T-helper 17 cell (primary cell): ENCODE data around the gene LCLAT1. TPM values are rescaled to one million over a fixed set of nuclear protein-coding genes. Genes with fewer than 3 reads are reported as not detected.
"Not testable (repeated sequence)": the region's sequence is repeated elsewhere in the genome, so short reads cannot be mapped to it uniquely, and the experiment has no call there.

Experiments used
- ATAC-seq: fragments of 150-1000 bp; cut with Tn5 transposase; 2 replicates; pipeline ENCODE4 v1.10.0; 2021; ENCODE audit warnings: mild to moderate bottlenecking, moderate library complexity
- DNase-seq, 3 donors: peaks; one replicate each; pipeline versions ENCODE4 v3.0.0 to v3.0.0-alpha.2; 2020 to 2021
- H3K9me3 ChIP-seq: one replicate; pipeline ENCODE4 v1.7.0; 2013; ENCODE audit warnings: low read length, mild to moderate bottlenecking; ENCODE audit not compliant: control insufficient read depth, poor library complexity, severe bottlenecking
- H3K27ac Mint-ChIP-seq: one replicate; pipeline ENCODE4 v1.8.0; 2022; ENCODE audit warnings: mild to moderate bottlenecking, moderate library complexity, mixed read lengths
- H3K27me3 Mint-ChIP-seq: one replicate; pipeline ENCODE4 v1.8.0; 2022; ENCODE audit warnings: mixed read lengths
- H3K36me3 Mint-ChIP-seq: one replicate; pipeline ENCODE4 v1.8.0; 2022; ENCODE audit warnings: low read depth, mixed read lengths
- H3K4me1 Mint-ChIP-seq: one replicate; pipeline ENCODE4 v1.8.0; 2022; ENCODE audit warnings: mild to moderate bottlenecking, mixed read lengths
- H3K4me3 Mint-ChIP-seq: one replicate; pipeline ENCODE4 v1.8.0; 2022; ENCODE audit warnings: mild to moderate bottlenecking, moderate library complexity, mixed read lengths
- total RNA-seq, 4 donors: library from RNA in 2 of 4; stranded (reverse) in 2 of 4; gene quantifications; one replicate each; pipeline ENCODE4 v1.2.3 and lab custom pipeline; 2022 to 2026

The LCLAT1 gene
- total RNA-seq, 2 donors from 2014 or later, result 6.7 to 18.2 TPM

DNA sequence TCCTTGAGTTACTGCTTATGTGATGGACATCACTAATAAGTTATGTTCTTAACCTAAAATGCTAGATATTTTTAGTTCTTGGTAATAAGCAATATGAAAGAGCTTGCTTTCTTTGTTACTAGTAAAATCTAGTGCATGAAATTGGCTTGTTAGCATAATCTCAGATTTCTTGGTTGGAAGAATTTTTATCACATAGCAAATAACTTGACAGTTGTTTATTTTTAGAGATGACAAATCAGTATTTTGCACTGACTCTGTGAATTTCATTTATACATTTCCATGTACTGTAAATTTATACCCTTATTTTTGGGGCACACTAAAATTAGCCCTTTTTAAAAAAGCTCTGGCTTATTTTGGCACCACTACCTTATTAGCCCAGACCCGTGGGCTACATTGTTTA lies 45.6 kb downstream of the LCLAT1 start:
- Mint-ChIP-seq H3K4me1 (peaks cover 12% of the 10 kb centered on the region), H3K36me3 (peaks cover under 1% of the 10 kb centered on the region)

DNA sequence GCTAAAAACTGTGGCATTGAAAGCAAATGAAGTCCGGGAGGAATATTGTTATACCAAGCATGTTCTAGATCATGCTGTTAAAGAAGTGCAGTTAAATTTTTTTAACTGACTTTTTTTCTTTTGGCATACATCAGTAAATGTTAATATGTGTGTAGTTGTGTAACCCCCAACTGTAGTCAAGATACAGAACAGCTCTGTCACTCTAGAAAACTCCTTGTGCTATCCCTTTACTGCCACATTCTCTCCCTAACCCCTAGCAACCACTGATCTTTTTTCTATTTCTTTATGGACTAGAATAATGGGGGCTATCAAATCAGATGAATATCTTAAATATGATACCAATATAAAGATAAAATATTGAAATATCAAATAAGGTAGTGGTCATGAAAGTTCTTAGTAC lies 46.4 kb downstream of the LCLAT1 start:
- Mint-ChIP-seq H3K27ac (peak overlapping the region; percentile 1), H3K4me1 (peaks cover 9% of the 10 kb centered on the region)

More for the DNA sequence above, 45.6 kb downstream of the LCLAT1 start:
- Mint-ChIP-seq H3K27me3 (no peaks in the 10 kb centered on the region), H3K27ac (peak overlapping the region; percentile 1), H3K4me3 (no peak overlapping the region)
- H3K9me3 ChIP-seq, result peaks cover 2% of the 10 kb centered on the region
- DNase-seq, result no peak
- ATAC-seq, result no peak

GRCh38 chr2:30495896-30496295 lies 48.9 kb downstream of the LCLAT1 start:
- H3K9me3 ChIP-seq, H3K4me1 Mint-ChIP-seq, ATAC-seq, H3K4me3 Mint-ChIP-seq, H3K27ac Mint-ChIP-seq, DNase-seq, H3K36me3 Mint-ChIP-seq, H3K27me3 Mint-ChIP-seq: not testable (repeated sequence)

More for the DNA sequence above, 46.4 kb downstream of the LCLAT1 start:
- peaks cover 4% of the 10 kb centered on the region for H3K36me3 Mint-ChIP-seq
- no peaks in the 10 kb centered on the region for H3K27me3 Mint-ChIP-seq
- DNase-seq, result no peak
- no peak overlapping the region for H3K4me3 Mint-ChIP-seq
- H3K9me3 ChIP-seq, result peaks cover 3% of the 10 kb centered on the region
- ATAC-seq, result no peak

DNA sequence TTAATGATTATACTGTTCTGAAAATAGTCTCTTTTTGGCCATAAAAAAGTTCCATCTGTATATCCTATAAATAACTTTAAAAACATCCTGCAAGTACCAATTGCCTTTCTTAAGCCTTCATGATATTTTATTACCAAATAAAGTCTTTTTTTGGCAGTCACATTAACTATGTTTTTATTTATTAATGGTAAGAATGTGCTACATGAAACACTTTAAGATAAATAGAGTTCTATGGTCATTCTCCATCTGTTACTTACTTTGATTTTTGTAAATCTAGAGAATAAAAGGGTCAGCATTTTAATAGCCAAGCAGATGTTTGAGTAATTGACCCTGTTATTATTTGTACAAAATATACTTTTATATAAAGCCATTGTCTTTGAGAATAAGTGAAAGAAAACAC lies 52.6 kb downstream of the LCLAT1 start:
- peaks cover 8% of the 10 kb centered on the region for H3K9me3 ChIP-seq
- H3K4me1 Mint-ChIP-seq, result peaks cover 14% of the 10 kb centered on the region
- H3K27ac Mint-ChIP-seq, result no peak overlapping the region
- no peak for ATAC-seq
- H3K27me3 Mint-ChIP-seq, result no peaks in the 10 kb centered on the region
- no peak overlapping the region for H3K4me3 Mint-ChIP-seq
- DNase-seq, result no peak
- peaks cover 6% of the 10 kb centered on the region for H3K36me3 Mint-ChIP-seq

- Mint-ChIP-seq H3K4me1 (peaks cover 20% of the 10 kb centered on the region), H3K4me3 (no peak overlapping the region), H3K36me3 (peaks cover 6% of the 10 kb centered on the region)
These were observed 53.7 kb downstream of the LCLAT1 start for GRCh38 chr2:30500699-30501098.

DNA sequence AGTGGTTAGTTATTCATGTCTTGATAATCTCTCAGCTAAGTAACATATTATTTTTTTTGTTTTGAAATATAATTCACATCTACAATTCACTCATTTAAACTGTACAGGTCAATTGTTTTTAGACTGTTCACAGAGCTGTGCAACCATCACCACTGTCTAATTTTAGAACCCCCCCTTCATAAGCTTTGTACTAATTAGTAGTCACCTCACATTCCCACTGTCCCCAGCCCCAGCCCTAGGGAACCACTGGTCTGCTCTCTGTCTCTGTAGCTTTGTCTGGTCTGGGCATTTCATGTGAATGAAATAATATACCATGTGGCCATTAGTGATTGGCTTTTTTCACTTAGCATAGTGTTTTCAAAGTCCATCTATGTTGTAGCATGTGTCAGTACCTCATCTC lies 55.3 kb downstream of the LCLAT1 start:
- DNase-seq (no peak), ATAC-seq (no peak)
- H3K4me1 Mint-ChIP-seq, result peaks cover 20% of the 10 kb centered on the region
- H3K9me3 ChIP-seq, result peaks cover 8% of the 10 kb centered on the region
- H3K4me3 Mint-ChIP-seq, result no peak overlapping the region
- peaks cover 6% of the 10 kb centered on the region for H3K36me3 Mint-ChIP-seq
- H3K27ac Mint-ChIP-seq, result peak overlapping the region; percentile 59
- no peaks in the 10 kb centered on the region for H3K27me3 Mint-ChIP-seq

More at GRCh38 chr2:30500699-30501098, 53.7 kb downstream of the LCLAT1 start:
- ATAC-seq (no peak), DNase-seq (no peak)
- Mint-ChIP-seq H3K27ac (no peak overlapping the region), H3K27me3 (no peaks in the 10 kb centered on the region)
- peaks cover 8% of the 10 kb centered on the region for H3K9me3 ChIP-seq

DNA sequence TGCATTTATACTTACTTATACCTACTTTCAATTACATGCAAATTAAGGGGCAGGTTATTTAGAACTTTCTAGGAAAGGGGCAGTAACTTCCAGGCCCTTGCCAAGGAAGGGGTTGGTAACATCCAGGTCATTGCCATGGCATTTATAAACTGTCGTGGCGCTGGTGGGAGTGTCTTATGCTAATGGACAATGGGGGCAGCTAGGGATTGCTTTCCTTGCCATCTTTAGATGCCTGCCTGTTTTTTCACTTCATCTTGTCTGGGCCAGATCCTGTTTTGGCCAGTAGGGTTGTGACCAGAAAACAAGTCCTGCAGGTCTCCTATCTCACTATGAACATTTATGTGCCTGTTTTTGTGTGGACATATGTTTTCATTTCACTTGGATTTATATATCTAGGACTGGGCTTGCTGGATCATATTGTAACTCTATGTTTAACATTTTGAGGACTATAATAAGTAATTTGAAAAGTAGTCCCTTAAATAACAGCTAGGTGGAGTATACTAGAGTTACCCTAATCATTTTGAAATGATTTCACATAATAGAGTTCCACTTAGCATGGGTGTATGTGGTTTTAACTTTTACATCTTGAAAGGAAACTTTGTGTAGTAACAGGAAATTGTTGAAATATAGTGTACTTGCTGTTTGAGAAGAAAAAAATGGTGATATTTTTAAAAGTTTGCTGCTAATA lies 56.1 kb downstream of the LCLAT1 start:
- ATAC-seq (peak; percentile 89), DNase-seq (no peak)
- Mint-ChIP-seq H3K27me3 (no peaks in the 10 kb centered on the region), H3K27ac (peak overlapping the region; percentile 59), H3K36me3 (peaks cover 3% of the 10 kb centered on the region), H3K4me3 (no peak overlapping the region), H3K4me1 (peaks cover 20% of the 10 kb centered on the region)
- peaks cover 5% of the 10 kb centered on the region for H3K9me3 ChIP-seq

GRCh38 chr2:30503695-30504052 lies 56.6 kb downstream of the LCLAT1 start:
- ATAC-seq (peak; percentile 44), DNase-seq (no peak)
- peak overlapping the region; percentile 59 for H3K27ac Mint-ChIP-seq
- no peaks in the 10 kb centered on the region for H3K27me3 Mint-ChIP-seq
- peaks cover 5% of the 10 kb centered on the region for H3K9me3 ChIP-seq
- H3K4me3 Mint-ChIP-seq, result no peak overlapping the region
- peaks cover 20% of the 10 kb centered on the region for H3K4me1 Mint-ChIP-seq
- H3K36me3 Mint-ChIP-seq, result peaks cover 3% of the 10 kb centered on the region

GRCh38 chr2:30504731-30505130 lies 57.7 kb downstream of the LCLAT1 start:
- DNase-seq (no peak), ATAC-seq (no peak)
- H3K27me3 Mint-ChIP-seq, result no peaks in the 10 kb centered on the region
- peak overlapping the region; percentile 59 for H3K27ac Mint-ChIP-seq
- H3K36me3 Mint-ChIP-seq, result peaks cover 3% of the 10 kb centered on the region
- H3K4me1 Mint-ChIP-seq, result peaks cover 25% of the 10 kb centered on the region
- peaks cover 5% of the 10 kb centered on the region for H3K9me3 ChIP-seq
- no peak overlapping the region for H3K4me3 Mint-ChIP-seq

DNA sequence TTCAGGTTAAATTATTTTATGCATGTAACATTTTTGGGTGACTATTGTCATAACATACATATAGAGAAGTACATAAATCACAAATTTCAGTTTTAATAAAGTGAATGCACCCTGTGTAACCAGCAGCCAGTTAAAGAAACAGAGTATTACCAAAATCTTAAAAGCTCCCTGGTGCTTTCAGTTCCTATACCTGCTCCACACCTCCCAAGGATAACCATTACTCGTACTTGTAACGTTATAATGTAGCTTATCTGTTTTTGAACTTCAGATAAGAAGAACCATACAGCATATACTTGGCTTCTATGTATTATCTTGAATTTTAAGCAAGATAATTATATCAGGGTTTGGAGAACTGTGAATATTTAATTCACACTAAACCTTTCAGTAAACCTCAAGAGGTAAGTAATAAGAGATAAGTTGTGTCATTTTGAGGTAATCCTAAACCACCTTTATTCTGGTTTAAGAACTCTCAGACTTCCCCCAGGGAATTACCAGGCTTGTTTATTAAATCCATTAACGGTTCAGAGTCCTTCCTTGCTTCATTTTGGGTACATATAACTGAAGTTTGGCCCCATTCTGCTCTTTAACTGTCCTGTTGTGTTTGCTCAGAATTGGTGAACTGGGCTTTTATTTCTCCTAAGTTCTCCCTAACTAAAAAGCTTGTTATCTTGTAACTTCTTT lies 58.6 kb downstream of the LCLAT1 start:
- DNase-seq (no peak), ATAC-seq (no peak)
- H3K36me3 Mint-ChIP-seq, result peaks cover 4% of the 10 kb centered on the region
- H3K27me3 Mint-ChIP-seq, result no peaks in the 10 kb centered on the region
- H3K9me3 ChIP-seq, result peaks cover 5% of the 10 kb centered on the region
- H3K4me3 Mint-ChIP-seq, result no peak overlapping the region
- peak overlapping the region; percentile 59 for H3K27ac Mint-ChIP-seq
- peaks cover 30% of the 10 kb centered on the region for H3K4me1 Mint-ChIP-seq

GRCh38 chr2:30507460-30507859 lies 60.4 kb downstream of the LCLAT1 start:
- H3K4me3 Mint-ChIP-seq, DNase-seq, H3K27ac Mint-ChIP-seq, H3K36me3 Mint-ChIP-seq, ATAC-seq, H3K27me3 Mint-ChIP-seq, H3K9me3 ChIP-seq: not testable (repeated sequence)
- H3K4me1 Mint-ChIP-seq, result peaks cover 38% of the 10 kb centered on the region

DNA sequence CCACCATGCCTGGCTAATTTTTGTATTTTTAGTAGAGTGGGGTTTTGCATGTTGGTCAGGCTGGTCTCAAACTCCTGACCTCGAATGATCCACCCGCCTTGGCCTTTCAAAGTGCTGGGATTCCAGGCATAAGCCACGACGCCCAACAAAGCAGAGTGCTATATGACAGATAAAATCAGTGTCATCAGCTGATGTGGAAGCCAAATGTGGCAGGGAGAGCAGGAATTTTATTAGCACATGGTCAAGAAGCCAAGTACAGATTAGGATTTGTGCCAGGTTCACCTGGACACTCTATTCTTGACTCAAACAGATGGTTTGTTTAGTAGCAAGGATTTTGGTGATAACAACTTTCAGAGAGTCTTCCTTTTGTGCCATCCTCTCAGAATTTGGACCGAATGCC lies 62.7 kb downstream of the LCLAT1 start:
- no peaks in the 10 kb centered on the region for H3K27me3 Mint-ChIP-seq
- ATAC-seq, result no peak
- H3K27ac Mint-ChIP-seq, result no peak overlapping the region
- peaks cover 24% of the 10 kb centered on the region for H3K4me1 Mint-ChIP-seq
- no peaks in the 10 kb centered on the region for H3K9me3 ChIP-seq
- no peak for DNase-seq
- peaks cover 5% of the 10 kb centered on the region for H3K36me3 Mint-ChIP-seq
- no peak overlapping the region for H3K4me3 Mint-ChIP-seq

GRCh38 chr2:30510409-30510808 lies 63.4 kb downstream of the LCLAT1 start:
- no peak overlapping the region for H3K27ac Mint-ChIP-seq
- peaks cover 5% of the 10 kb centered on the region for H3K36me3 Mint-ChIP-seq
- ATAC-seq (no peak), DNase-seq (no peak)
- H3K27me3 Mint-ChIP-seq, result no peaks in the 10 kb centered on the region
- H3K9me3 ChIP-seq, result no peaks in the 10 kb centered on the region
- no peak overlapping the region for H3K4me3 Mint-ChIP-seq
- peaks cover 18% of the 10 kb centered on the region for H3K4me1 Mint-ChIP-seq
